HL-60 (cell line): Measurements from ENCODE around the gene TMEM263.

Experiments used
- CTCF ChIP-seq: IDR thresholded peaks from one replicate; pipeline ENCODE4 v1.5.1; 2011; ENCODE audit warnings: low read length, control low read depth, inconsistent platforms; ENCODE audit not compliant: insufficient read depth
- POLR2AphosphoS5 ChIP-seq: IDR thresholded peaks from 2 replicates; pipeline ENCODE4 v1.6.1; 2012; ENCODE audit warnings: low read depth

GRCh38 chr12:106976668-106977067 lies 21.0 kb downstream of the TMEM263 start:
- TF ChIP-seq CTCF (no peak), POLR2AphosphoS5 (no peak)
